GM12878 (cell line): ENCODE data around the gene GRIPAP1. TPM values are rescaled to one million over a fixed set of nuclear protein-coding genes. Genes with fewer than 3 reads are reported as not detected.

Experiments used
- ATAC-seq: fragments of 200-7000 bp; cut with Tn5 transposase; 3 replicates; pipeline ENCODE4 v1.9.1; 2020; ENCODE audit warnings: mild to moderate bottlenecking, moderate library complexity
- BruUV-seq: library from RNA; stranded (reverse); fragments of 400-500 nt; replicated peaks from 2 replicates; lab custom pipeline; 2021; lab: Mats Ljungman, UMichigan
- CTCF ChIA-PET: fragments of 300-600 bp; sonication (Branson Sonifier 250); formaldehyde crosslinking; extraction: SDS; loops from one replicate; lab custom pipeline; 2021; ENCODE audit warnings: inconsistent platforms; lab: Yijun Ruan, JAX
- POLR2A ChIA-PET: fragments of 350-600 bp; formaldehyde crosslinking; extraction: SDS; loops from one replicate; lab custom pipeline; 2021; ENCODE audit warnings: inconsistent platforms; lab: Charles Lee
- RAD21 ChIA-PET: fragments of 300-600 bp; sonication (Branson Sonifier 250); formaldehyde crosslinking; loops from one replicate; lab custom pipeline; 2023; ENCODE audit warnings: antibody characterized with exemption; ENCODE audit not compliant: unreplicated experiment; lab: Charles Lee
- SMC1A ChIA-PET: fragments of 300-600 bp; sonication (Branson Sonifier 250); formaldehyde crosslinking; loops from one replicate; lab custom pipeline; 2023; ENCODE audit not compliant: unreplicated experiment, uncharacterized antibody; lab: Charles Lee
- DNase-seq: peaks from one replicate; pipeline ENCODE4 v3.0.0-alpha.2; 2011; ENCODE audit warnings: low read depth, low spot score
- FAIRE-seq: peaks from 3 replicates; lab custom pipeline; 2011; peaks lifted over from hg19 to GRCh38; lab: Jason Lieb, UNC
- H2AFZ ChIP-seq: 2 replicates; pipeline ENCODE4 v1.6.0; 2011; ENCODE audit warnings: low read depth, low read length, control low read depth; ENCODE audit not compliant: control insufficient read depth
- H3K27ac ChIP-seq: 2 replicates; pipeline ENCODE4 v1.5.1; 2011; ENCODE audit warnings: control low read depth; ENCODE audit not compliant: control insufficient read depth, insufficient read depth
- H3K27me3 ChIP-seq, 2 experiments: replicated peaks in 1 of 2; 2 replicates each; pipeline versions ENCODE4 v1.6.0 to v1.6.1; 2011; ENCODE audit warnings: low read length in 1 of 2; ENCODE audit not compliant: control insufficient read depth in 2 of 2, insufficient read depth in 2 of 2
- H3K36me3 ChIP-seq, 2 experiments: 2 replicates each; pipeline ENCODE4 v1.5.1; 2011; ENCODE audit warnings: low read length in 1 of 2; ENCODE audit not compliant: control insufficient read depth in 2 of 2, insufficient read depth in 2 of 2
- H3K4me1 ChIP-seq: 2 replicates; pipeline ENCODE4 v1.6.1; 2011; ENCODE audit warnings: mild to moderate bottlenecking, low read length, moderate library complexity, mixed read lengths; ENCODE audit not compliant: control insufficient read depth, insufficient read depth
- H3K4me2 ChIP-seq: 2 replicates; pipeline ENCODE4 v1.6.0; 2011; ENCODE audit warnings: control low read depth; ENCODE audit not compliant: control insufficient read depth, insufficient read depth
- H3K4me3 ChIP-seq: fragments of 200-600 bp; sonication (generic); 2 replicates; pipeline ENCODE4 v1.5.1; 2016
- H3K79me2 ChIP-seq: 2 replicates; pipeline ENCODE4 v1.6.0; 2011; ENCODE audit warnings: low read length; ENCODE audit not compliant: control insufficient read depth, insufficient read depth
- H3K9ac ChIP-seq: 2 replicates; pipeline ENCODE4 v1.8.0; 2011; ENCODE audit warnings: low read length, control low read depth, mixed read lengths; ENCODE audit not compliant: control insufficient read depth, insufficient read depth
- H3K9me3 ChIP-seq: replicated peaks from 3 replicates; pipeline ENCODE4 v1.5.1; 2011; ENCODE audit warnings: mild to moderate bottlenecking, low read length; ENCODE audit not compliant: control insufficient read depth, insufficient read depth
- H4K20me1 ChIP-seq: 2 replicates; pipeline ENCODE4 v1.6.0; 2011; ENCODE audit not compliant: control insufficient read depth, insufficient read depth
- BCL11A ChIP-seq: IDR thresholded peaks from 2 replicates; pipeline ENCODE4 v1.6.1; 2011; ENCODE audit warnings: low read depth, low read length
- CREB1 ChIP-seq: IDR thresholded peaks from 2 replicates; pipeline ENCODE4 v1.6.1; 2012; ENCODE audit warnings: low read depth, mild to moderate bottlenecking, inconsistent platforms
- EGR1 ChIP-seq, 2 experiments: IDR thresholded peaks; 1 replicate in 1 of 2; 2 replicates in 1 of 2; pipeline ENCODE4 v1.6.1; 2011 to 2012; ENCODE audit warnings: low read depth in 2 of 2, low read length in 2 of 2, borderline replicate concordance in 1 of 2, mild to moderate bottlenecking in 1 of 2, moderate library complexity in 1 of 2
- KDM1A ChIP-seq: fragments of 200-600 bp; sonication (generic); IDR thresholded peaks from 2 replicates; pipeline ENCODE4 v1.6.1; 2016; ENCODE audit warnings: borderline replicate concordance
- LARP7 ChIP-seq: fragments of 450-650 bp; IDR thresholded peaks from 2 replicates; pipeline ENCODE4 v1.6.1; 2017; ENCODE audit warnings: mild to moderate bottlenecking
- NR2C1 ChIP-seq: fragments of 450-650 bp; IDR thresholded peaks from 2 replicates; pipeline ENCODE4 v1.6.1; 2017; ENCODE audit warnings: antibody characterized with exemption, mild to moderate bottlenecking, moderate library complexity
- POU2F2 ChIP-seq: IDR thresholded peaks from 3 replicates; pipeline ENCODE4 v1.6.1; 2011; ENCODE audit warnings: low read depth, mild to moderate bottlenecking, low read length, borderline replicate concordance
- RB1 ChIP-seq: fragments of 450-650 bp; formaldehyde crosslinking; IDR thresholded peaks from 2 replicates; pipeline ENCODE4 v1.6.1; 2017; ENCODE audit warnings: mild to moderate bottlenecking, borderline replicate concordance
- RELA ChIP-seq: fragments of 450-650 bp; IDR thresholded peaks from 2 replicates; pipeline ENCODE4 v1.8.0; 2014; ENCODE audit warnings: borderline replicate concordance; ENCODE audit not compliant: partially characterized antibody
- SMC3 ChIP-seq: IDR thresholded peaks from 2 replicates; pipeline ENCODE4 v1.6.1; 2011; ENCODE audit warnings: low read length, improper control_type of control experiment, borderline replicate concordance
- TBL1XR1 ChIP-seq: IDR thresholded peaks from 2 replicates; pipeline ENCODE4 v1.6.1; 2012; ENCODE audit warnings: low read depth, low read length, improper control_type of control experiment
- TCF7 ChIP-seq: IDR thresholded peaks from 2 replicates; pipeline ENCODE4 v1.6.1; 2014; ENCODE audit warnings: antibody characterized with exemption, borderline replicate concordance
- USF2 ChIP-seq: IDR thresholded peaks from 2 replicates; pipeline ENCODE4 v1.6.1; 2011; ENCODE audit warnings: low read depth, low read length, improper control_type of control experiment, borderline replicate concordance
- ZNF274 ChIP-seq: IDR thresholded peaks from one replicate; pipeline ENCODE4 v1.8.0; 2011; ENCODE audit not compliant: insufficient read length, insufficient read depth
- ZNF622 ChIP-seq: fragments of 450-650 bp; IDR thresholded peaks from 2 replicates; pipeline ENCODE4 v1.6.1; 2017; ENCODE audit warnings: mild to moderate bottlenecking, inconsistent platforms
- WGBS: methylation state at CpG from one replicate; pipeline ENCODE4 v1.1.6; 2016; ENCODE audit warnings: low lambda C conversion rate; ENCODE audit not compliant: insufficient replicate concordance, insufficient coverage; ENCODE audit errors: missing lambda C conversion rate; 5-methylcytosine and 5-hydroxymethylcytosine counted together
- in situ Hi-C: fragments of 300-500 bp; cut with MboI; formaldehyde crosslinking; loops from 9 replicates; pipeline ENCODE4 v1.14.3; 2018; ENCODE audit warnings: mixed read lengths
- intact Hi-C: fragments of 100-400 bp; cut with micrococcal nuclease; formaldehyde crosslinking; loops from one replicate; pipeline ENCODE4 v1.14.2; 2022; ENCODE audit not compliant: unreplicated experiment
- polyA plus RNA-seq, 11 experiments: library from polyadenylated mRNA; depleted of rRNA in 4 of 11; unstranded in 6 of 11; stranded (reverse) in 5 of 11; fragments of >200 nt; fragmentation: Nextera tagmentation in 4 of 11; fragmentation: Illumina TruSeq in 1 of 11; extraction: Ambion mirVana in 4 of 11; extraction: Trizol in 1 of 11; gene quantifications; 1 replicate in 1 of 11; 2 replicates in 10 of 11; pipeline versions ENCODE4 v1.2.1 to v1.2.3, GENCODE V29; 2011 to 2016; ENCODE audit warnings: inconsistent platforms in 2 of 11, missing spikeins in 2 of 11, low read depth in 1 of 11
- total RNA-seq, 4 experiments: library from RNA; depleted of rRNA in 3 of 4; stranded (reverse); fragments of >200 nt in 3 of 4; fragmentation: Illumina TruSeq in 1 of 4; extraction: Trizol in 1 of 4; gene quantifications; 2 replicates each; pipeline versions ENCODE4 v1.2.1 to v1.2.3, GENCODE V29; 2013 to 2021
- TF ChIP-seq, protein P1 (sequence below): fragments of 150-350 bp; IDR thresholded peaks from 2 replicates; pipeline ENCODE4 v1.6.1; 2016; ENCODE audit warnings: low read depth, low read length

GRIPAP1 gene
- total and polyA plus RNA-seq, 10 of the 15 experiments (the other 5 are each of a cell fraction or from before 2014, with no cell fraction given) = 4.2 to 44.7 (median 25.8) TPM

DNA sequence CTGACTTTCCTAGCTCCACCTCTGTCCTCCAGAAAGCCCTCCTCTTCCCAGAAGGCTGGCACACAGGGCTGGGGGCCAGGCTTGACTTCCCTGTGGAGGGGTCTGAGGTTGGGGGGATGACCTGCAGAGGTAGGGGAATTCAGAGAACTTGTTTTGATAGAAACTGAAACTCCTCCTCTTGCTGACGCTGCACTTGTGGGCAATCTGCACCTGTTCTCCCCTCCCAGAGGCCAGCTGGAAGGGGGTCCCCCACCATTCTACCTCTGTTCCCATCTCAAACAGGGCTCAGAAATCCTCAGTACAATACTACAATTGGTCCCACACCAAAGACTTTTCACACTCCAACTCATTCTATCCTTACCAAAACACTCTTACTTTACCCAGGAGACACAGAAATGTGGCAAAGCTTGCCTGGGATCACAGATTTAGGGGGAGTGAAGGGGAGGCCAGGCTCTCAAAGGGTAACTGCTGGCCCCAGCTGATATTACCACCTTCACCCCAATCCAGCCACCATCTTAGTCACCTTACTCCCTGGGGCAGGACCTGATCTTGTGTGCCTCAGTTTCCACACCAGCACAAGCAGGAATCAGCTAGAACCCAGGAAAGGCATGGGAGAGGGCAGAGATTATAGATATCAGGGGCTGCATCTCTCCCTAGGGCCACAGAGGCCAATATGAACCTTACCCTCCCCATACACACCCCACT, 63.2 kb downstream of the GRIPAP1 start (continued):
- TF ChIP-seq POU2F2 = peak; percentile 75; the same call in 1 of the 3 replicates
- 0 out of 2 replicates have a peak, but pooled peaks have one; percentile 47 for TF ChIP-seq LARP7
- TF ChIP-seq RB1 = no peak
- no peak for TF ChIP-seq TCF7
- TF ChIP-seq USF2 = no peak
- peak; percentile 77 for TF ChIP-seq CREB1
- TF ChIP-seq EGR1 (IDR thresholded peaks at IDR 0.05; ENCODE audit: borderline replicate concordance in 1 of 2, low read depth in 2 of 2, low read length in 2 of 2) = no peak

DNA sequence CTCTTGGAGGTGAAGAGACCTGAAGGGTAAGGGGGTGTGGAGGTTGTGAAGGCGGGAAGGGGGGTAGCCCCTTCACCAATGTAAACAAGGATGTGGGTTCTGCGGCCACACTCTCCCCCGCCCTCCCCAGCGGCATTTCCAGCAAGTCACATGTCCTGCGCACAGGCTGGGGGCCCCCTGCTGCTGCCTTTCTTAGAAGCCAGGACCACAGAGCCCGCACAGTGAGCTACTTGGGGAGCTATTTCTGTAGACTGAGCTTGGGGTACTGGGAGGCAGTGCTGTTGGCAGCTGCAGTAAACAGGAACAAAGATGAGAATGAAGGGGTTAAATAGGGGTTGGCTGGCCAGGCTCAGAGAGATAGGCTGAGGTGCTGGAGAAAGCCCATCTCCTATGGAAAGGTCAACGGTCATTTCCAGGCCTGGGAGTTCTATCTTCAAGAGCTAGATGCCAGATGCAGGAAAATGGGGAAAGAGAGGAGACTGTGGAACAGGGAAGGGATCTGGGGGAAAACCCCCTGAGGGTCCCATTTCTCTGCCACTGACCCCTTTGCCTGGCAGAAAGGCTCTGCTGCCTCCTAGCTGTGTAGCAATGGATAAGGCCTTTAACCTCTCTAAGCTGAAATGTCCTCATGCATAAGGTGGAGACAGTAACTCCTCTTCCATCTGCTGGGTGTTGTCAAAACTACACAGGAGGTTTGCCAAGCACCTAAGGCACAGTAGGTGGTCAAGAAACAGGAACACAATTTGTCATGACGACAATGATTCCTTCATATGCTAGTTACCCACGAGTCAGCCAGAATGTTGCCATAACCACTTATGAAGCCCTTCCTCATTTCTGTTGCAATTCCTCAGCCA, 64.8 kb downstream of the GRIPAP1 start:
- 0% methylated on average over 9 of the region's 9 CpGs for WGBS
- RAD21 ChIA-PET = interaction anchor here (0.6 to 3.2 kb wide), 18 partner anchors 9 to 289 kb away, joined by 3 to 17 read pairs (median 5); partner anchors contain the start of genes HDAC6, PQBP1, SLC35A2 and TFE3
- POLR2A ChIA-PET = interaction anchor here (1.0 to 3.4 kb wide), 9 partner anchors 10 to 242 kb away, joined by 3 to 13 read pairs (median 6); partner anchors contain the start of genes HDAC6, PQBP1, SLC35A2 and TIMM17B
- Histone ChIP-seq H3K4me2 (peak overlapping the region; percentile 88), H3K9ac (peak overlapping the region; percentile 68), H2AFZ (no peak overlapping the region), H4K20me1 (no peaks in the 10 kb centered on the region), H3K9me3 (no peaks in the 10 kb centered on the region; the same call in 2 of the 3 replicates), H3K4me1 (peaks cover 73% of the 10 kb centered on the region), H3K27me3 (no peaks in the 10 kb centered on the region), H3K36me3 (peaks cover 2 to 18% of the 10 kb centered on the region in 2 experiments), H3K79me2 (peaks cover 35% of the 10 kb centered on the region), H3K4me3 (peak overlapping the region; percentile 28; the same call in 1 of the 2 replicates), H3K27ac (peak overlapping the region; percentile 95)
- BruUV-seq = TSS peak; percentile 88
- peak; percentile 44 for FAIRE-seq
- peak; percentile 74 for ATAC-seq
- SMC1A ChIA-PET = interaction anchor here (0.7 to 2.9 kb wide), 12 partner anchors 9 to 288 kb away, joined by 3 to 12 read pairs (median 6); partner anchors contain the start of genes HDAC6, OTUD5, PQBP1 and SLC35A2
- in situ Hi-C loops (loop anchor here (25.0 kb wide), 1 partner anchor 1725 kb away; the partner anchor contains the start of gene CDK16), intact Hi-C loops (loop anchor here (1.0 to 5.0 kb wide), 3 partner anchors 18 to 855 kb away; partner anchors contain the start of genes HDAC6 and PIM2)
- CTCF ChIA-PET = interaction anchor here (0.7 to 2.5 kb wide), 10 partner anchors 9 to 289 kb away, joined by 3 to 8 read pairs (median 5); partner anchors contain the start of genes ERAS, PQBP1 and TIMM17B
- DNase-seq = peak; percentile 79
- TF ChIP-seq SMC3 (peak; percentile 21; the same call in 1 of the 2 replicates), ZNF274 (no peak), ZNF622 (no peak), RELA (peak; percentile 89), BCL11A (peak; percentile 62), KDM1A (no peak), CREB1 (peak; percentile 65; the same call in 1 of the 2 replicates), NR2C1 (peak; percentile 32; the same call in 1 of the 2 replicates), TBL1XR1 (peak; percentile 100)
- TF ChIP-seq, protein P1, sequence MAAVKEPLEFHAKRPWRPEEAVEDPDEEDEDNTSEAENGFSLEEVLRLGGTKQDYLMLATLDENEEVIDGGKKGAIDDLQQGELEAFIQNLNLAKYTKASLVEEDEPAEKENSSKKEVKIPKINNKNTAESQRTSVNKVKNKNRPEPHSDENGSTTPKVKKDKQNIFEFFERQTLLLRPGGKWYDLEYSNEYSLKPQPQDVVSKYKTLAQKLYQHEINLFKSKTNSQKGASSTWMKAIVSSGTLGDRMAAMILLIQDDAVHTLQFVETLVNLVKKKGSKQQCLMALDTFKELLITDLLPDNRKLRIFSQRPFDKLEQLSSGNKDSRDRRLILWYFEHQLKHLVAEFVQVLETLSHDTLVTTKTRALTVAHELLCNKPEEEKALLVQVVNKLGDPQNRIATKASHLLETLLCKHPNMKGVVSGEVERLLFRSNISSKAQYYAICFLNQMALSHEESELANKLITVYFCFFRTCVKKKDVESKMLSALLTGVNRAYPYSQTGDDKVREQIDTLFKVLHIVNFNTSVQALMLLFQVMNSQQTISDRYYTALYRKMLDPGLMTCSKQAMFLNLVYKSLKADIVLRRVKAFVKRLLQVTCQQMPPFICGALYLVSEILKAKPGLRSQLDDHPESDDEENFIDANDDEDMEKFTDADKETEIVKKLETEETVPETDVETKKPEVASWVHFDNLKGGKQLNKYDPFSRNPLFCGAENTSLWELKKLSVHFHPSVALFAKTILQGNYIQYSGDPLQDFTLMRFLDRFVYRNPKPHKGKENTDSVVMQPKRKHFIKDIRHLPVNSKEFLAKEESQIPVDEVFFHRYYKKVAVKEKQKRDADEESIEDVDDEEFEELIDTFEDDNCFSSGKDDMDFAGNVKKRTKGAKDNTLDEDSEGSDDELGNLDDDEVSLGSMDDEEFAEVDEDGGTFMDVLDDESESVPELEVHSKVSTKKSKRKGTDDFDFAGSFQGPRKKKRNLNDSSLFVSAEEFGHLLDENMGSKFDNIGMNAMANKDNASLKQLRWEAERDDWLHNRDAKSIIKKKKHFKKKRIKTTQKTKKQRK = no peak
